Mesendoderm (in vitro differentiated cells): ENCODE data around the gene SAP30BP.
"Not testable (repeated sequence)": the region's sequence is repeated elsewhere in the genome, so short reads cannot be mapped to it uniquely, and the experiment has no call there.

Experiments
- DNase-seq: peaks from one replicate; pipeline ENCODE4 v3.0.0; 2013
- H2AK5ac ChIP-seq: 2 replicates; pipeline ENCODE4 v1.6.1; 2013; ENCODE audit warnings: low read length, inconsistent platforms
- H2BK120ac ChIP-seq: 2 replicates; pipeline ENCODE4 v1.6.1; 2013; ENCODE audit warnings: low read depth, mild to moderate bottlenecking, low read length, moderate library complexity, mixed read lengths
- H2BK15ac ChIP-seq: replicated peaks from 2 replicates; pipeline ENCODE4 v1.6.1; 2013; ENCODE audit warnings: low read depth, mild to moderate bottlenecking, moderate library complexity
- H2BK5ac ChIP-seq: 2 replicates; pipeline ENCODE4 v1.6.1; 2013; ENCODE audit warnings: low read length, inconsistent platforms
- H3K18ac ChIP-seq: 2 replicates; pipeline ENCODE4 v1.6.1; 2013; ENCODE audit warnings: mild to moderate bottlenecking, low read length, mixed read lengths
- H3K23ac ChIP-seq: one replicate; pipeline ENCODE4 v1.6.1; 2013; ENCODE audit warnings: low read length
- H3K27ac ChIP-seq: 2 replicates; pipeline ENCODE4 v1.5.1; 2013; ENCODE audit warnings: low read depth, mild to moderate bottlenecking, inconsistent platforms, low read length, moderate library complexity
- H3K27me3 ChIP-seq: 2 replicates; pipeline ENCODE4 v1.6.1; 2013; ENCODE audit warnings: low read length, control low read depth, mild to moderate bottlenecking, inconsistent platforms; ENCODE audit not compliant: insufficient read depth, poor library complexity
- H3K36me3 ChIP-seq: 2 replicates; pipeline ENCODE4 v1.6.1; 2013; ENCODE audit warnings: low read length, inconsistent platforms; ENCODE audit not compliant: control insufficient read depth, insufficient read depth
- H3K4ac ChIP-seq: one replicate; pipeline ENCODE4 v1.6.1; 2013; ENCODE audit warnings: low read depth, mild to moderate bottlenecking, low read length, moderate library complexity
- H3K4me1 ChIP-seq: 2 replicates; pipeline ENCODE4 v1.6.1; 2013; ENCODE audit warnings: low read depth, low read length, inconsistent platforms; ENCODE audit not compliant: control insufficient read depth
- H3K4me2 ChIP-seq: 2 replicates; pipeline ENCODE4 v1.6.1; 2013; ENCODE audit warnings: low read length
- H3K4me3 ChIP-seq: 2 replicates; pipeline ENCODE4 v1.5.1; 2013; ENCODE audit warnings: mild to moderate bottlenecking, low read length
- H3K56ac ChIP-seq: one replicate; pipeline ENCODE4 v1.6.1; 2013; ENCODE audit warnings: low read length
- H3K79me1 ChIP-seq: 2 replicates; pipeline ENCODE4 v1.6.1; 2013; ENCODE audit warnings: low read length, inconsistent platforms
- H3K79me2 ChIP-seq: 2 replicates; pipeline ENCODE4 v1.6.1; 2013; ENCODE audit warnings: mild to moderate bottlenecking, low read length; ENCODE audit not compliant: control insufficient read depth, insufficient read depth
- H3K9ac ChIP-seq: 2 replicates; pipeline ENCODE4 v1.6.1; 2013; ENCODE audit warnings: low read length, inconsistent platforms
- H4K5ac ChIP-seq: one replicate; pipeline ENCODE4 v1.6.1; 2013; ENCODE audit warnings: low read length
- H4K8ac ChIP-seq: one replicate; pipeline ENCODE4 v1.6.1; 2013; ENCODE audit warnings: low read depth, mild to moderate bottlenecking, control low read depth, low read length, moderate library complexity
- WGBS: extraction: QIAGEN DNeasy Blood & Tissue Kit; methylation state at CpG from one replicate; pipeline ENCODE4 v1.1.7; 2013; ENCODE audit warnings: low lambda C conversion rate, missing lambda C conversion rate; ENCODE audit not compliant: insufficient coverage; ENCODE audit errors: extremely low coverage; 5-methylcytosine and 5-hydroxymethylcytosine counted together

SAP30BP gene

GRCh38 chr17:75638039-75638438 is 29.1 kb upstream of the SAP30BP start:
- H3K36me3 ChIP-seq, H3K27ac ChIP-seq, H3K9ac ChIP-seq, H2BK120ac ChIP-seq, H3K79me1 ChIP-seq, H3K4me2 ChIP-seq, H3K4me1 ChIP-seq, H3K4ac ChIP-seq, H4K8ac ChIP-seq, H4K5ac ChIP-seq, H2BK15ac ChIP-seq, H2AK5ac ChIP-seq, H3K79me2 ChIP-seq, H2BK5ac ChIP-seq, H3K56ac ChIP-seq, DNase-seq, H3K27me3 ChIP-seq, H3K18ac ChIP-seq, H3K4me3 ChIP-seq, H3K23ac ChIP-seq: not testable (repeated sequence)
- WGBS, result no CpG with 5 or more reads among the region's 12 CpGs

GRCh38 chr17:75638893-75639292 is 28.2 kb upstream of the SAP30BP start:
- no peak overlapping the region for H3K56ac ChIP-seq
- no peak overlapping the region for H3K4ac ChIP-seq
- no peak overlapping the region for H4K8ac ChIP-seq
- no peak overlapping the region for H3K27ac ChIP-seq
- DNase-seq, result no peak
- H2BK120ac ChIP-seq, result no peak overlapping the region
- no peak overlapping the region for H3K4me3 ChIP-seq
- no peak overlapping the region for H2BK15ac ChIP-seq
- no peak overlapping the region for H2AK5ac ChIP-seq
- no CpG with 5 or more reads among the region's 13 CpGs for WGBS
- H3K9ac ChIP-seq, result no peak overlapping the region
- no peak overlapping the region for H4K5ac ChIP-seq
- H3K79me2 ChIP-seq, result no peaks in the 10 kb centered on the region
- H3K23ac ChIP-seq, result no peak overlapping the region
- no peak overlapping the region for H2BK5ac ChIP-seq
- H3K4me1 ChIP-seq, result no peaks in the 10 kb centered on the region
- H3K4me2 ChIP-seq, result no peak overlapping the region
- H3K79me1 ChIP-seq, result no peaks in the 10 kb centered on the region
- no peak overlapping the region for H3K18ac ChIP-seq
- H3K27me3 ChIP-seq, result no peaks in the 10 kb centered on the region
- H3K36me3 ChIP-seq, result no peaks in the 10 kb centered on the region

GRCh38 chr17:75639327-75639726 is 27.8 kb upstream of the SAP30BP start:
- Histone ChIP-seq H2BK5ac (no peak overlapping the region), H3K18ac (no peak overlapping the region), H3K23ac (no peak overlapping the region), H3K79me1 (no peaks in the 10 kb centered on the region), H3K4ac (no peak overlapping the region), H3K36me3 (no peaks in the 10 kb centered on the region), H4K5ac (no peak overlapping the region), H3K9ac (no peak overlapping the region), H3K79me2 (no peaks in the 10 kb centered on the region), H3K4me2 (no peak overlapping the region), H3K27me3 (no peaks in the 10 kb centered on the region), H3K4me1 (no peaks in the 10 kb centered on the region), H2AK5ac (no peak overlapping the region), H3K56ac (no peak overlapping the region), H4K8ac (no peak overlapping the region), H2BK120ac (no peak overlapping the region), H2BK15ac (no peak overlapping the region), H3K27ac (no peak overlapping the region), H3K4me3 (no peak overlapping the region)
- no peak for DNase-seq
- whole genome bisulfite sequencing, result no CpG with 5 or more reads among the region's 3 CpGs

DNA sequence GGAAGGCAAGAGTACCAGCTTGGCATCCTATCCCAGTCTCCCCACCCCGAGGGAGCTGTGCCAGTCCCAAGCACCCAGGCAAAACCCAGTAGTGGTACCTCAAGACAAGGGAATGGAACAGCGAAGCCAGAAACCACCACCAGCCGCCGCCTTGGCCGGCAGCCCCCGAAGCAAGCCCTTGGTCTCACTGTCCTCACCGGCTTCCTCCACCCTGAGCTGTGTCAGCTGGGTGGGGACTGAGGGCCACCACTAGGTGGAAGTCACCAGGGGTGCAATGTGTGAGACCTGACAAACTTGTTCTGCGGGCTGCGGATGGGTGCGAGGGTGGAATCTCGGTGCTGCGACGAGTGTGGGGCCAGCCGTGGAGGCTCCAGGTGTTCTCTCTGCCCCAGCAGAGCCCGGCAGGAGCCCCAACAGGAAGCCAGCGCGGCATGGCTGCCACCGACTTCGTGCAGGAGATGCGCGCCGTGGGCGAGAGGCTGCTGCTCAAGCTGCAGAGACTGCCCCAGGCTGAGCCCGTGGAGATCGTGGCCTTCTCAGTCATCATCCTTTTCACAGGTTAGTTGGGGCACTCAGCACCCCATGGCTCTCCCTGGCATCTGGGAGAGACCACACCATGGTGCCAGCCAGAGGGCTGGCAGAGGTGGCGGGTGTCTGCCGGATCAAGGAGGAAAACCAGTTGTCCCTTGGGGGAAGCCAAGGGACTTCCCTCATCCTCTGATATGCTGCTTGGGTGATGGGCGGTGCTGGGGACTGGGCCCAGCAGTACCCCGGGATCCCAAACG is 27.2 kb upstream of the SAP30BP start:
- no peaks in the 10 kb centered on the region for H3K4me1 ChIP-seq
- WGBS, result no CpG with 5 or more reads among the region's 30 CpGs
- H3K4ac ChIP-seq, result no peak overlapping the region

GRCh38 chr17:75640556-75641119 is 26.5 kb upstream of the SAP30BP start:
- Histone ChIP-seq H2BK15ac (no peak overlapping the region), H3K27me3 (no peaks in the 10 kb centered on the region), H2BK120ac (no peak overlapping the region), H3K4ac (no peak overlapping the region), H3K79me2 (no peaks in the 10 kb centered on the region), H3K4me2 (no peak overlapping the region), H4K8ac (no peak overlapping the region), H3K56ac (no peak overlapping the region), H4K5ac (no peak overlapping the region), H3K27ac (no peak overlapping the region), H3K79me1 (no peaks in the 10 kb centered on the region), H3K9ac (no peak overlapping the region), H3K4me3 (no peak overlapping the region), H3K18ac (no peak overlapping the region), H2BK5ac (no peak overlapping the region), H3K36me3 (no peaks in the 10 kb centered on the region), H3K23ac (no peak overlapping the region), H2AK5ac (no peak overlapping the region), H3K4me1 (no peaks in the 10 kb centered on the region)
- no peak for DNase-seq
- no CpG with 5 or more reads among the region's 13 CpGs for WGBS

More for the DNA sequence above, 27.2 kb upstream of the SAP30BP start:
- no peak overlapping the region for H3K27ac ChIP-seq
- H3K79me2 ChIP-seq, result no peaks in the 10 kb centered on the region
- H3K9ac ChIP-seq, result no peak overlapping the region
- no peak overlapping the region for H2BK15ac ChIP-seq
- no peak overlapping the region for H3K23ac ChIP-seq
- H3K79me1 ChIP-seq, result no peaks in the 10 kb centered on the region
- no peaks in the 10 kb centered on the region for H3K27me3 ChIP-seq
- DNase-seq, result no peak
- H4K5ac ChIP-seq, result no peak overlapping the region
- H3K18ac ChIP-seq, result no peak overlapping the region
- no peak overlapping the region for H3K56ac ChIP-seq
- H3K4me3 ChIP-seq, result no peak overlapping the region
- H2AK5ac ChIP-seq, result no peak overlapping the region
- H3K36me3 ChIP-seq, result no peaks in the 10 kb centered on the region
- no peak overlapping the region for H2BK120ac ChIP-seq
- H2BK5ac ChIP-seq, result no peak overlapping the region
- H4K8ac ChIP-seq, result no peak overlapping the region
- H3K4me2 ChIP-seq, result no peak overlapping the region
